GM18507 (cell line): ENCODE data around the gene SMOC1.
A peak's percentile ranks its signal among the peaks of the same experiment; 100 is the strongest.

Experiments used
- DNase-seq: peaks from one replicate; pipeline ENCODE4 v3.0.0; 2011; ENCODE audit warnings: low read depth; ENCODE audit not compliant: insufficient read length; ENCODE audit errors: extremely low spot score
- FAIRE-seq: peaks from 2 replicates; lab custom pipeline; 2011; peaks lifted over from hg19 to GRCh38; lab: Jason Lieb, UNC

The SMOC1 gene

GRCh38 chr14:70021548-70022220, 142.5 kb downstream of the SMOC1 start:
- FAIRE-seq (no peak), DNase-seq (no peak)

GRCh38 chr14:70022771-70023445, 143.7 kb downstream of the SMOC1 start:
- no peak for DNase-seq
- FAIRE-seq, result no peak

GRCh38 chr14:70023871-70024270, 144.7 kb downstream of the SMOC1 start:
- DNase-seq (no peak), FAIRE-seq (no peak)

- DNase-seq (peak; percentile 70), FAIRE-seq (peak; percentile 84)
Observed at GRCh38 chr14:70027785-70028428, 148.7 kb downstream of the SMOC1 start.

- FAIRE-seq, result no peak
- no peak for DNase-seq
Observed at GRCh38 chr14:70029296-70030132, 150.3 kb downstream of the SMOC1 start.

- FAIRE-seq (no peak), DNase-seq (no peak)
Observed at GRCh38 chr14:70032016-70032415, 152.8 kb downstream of the SMOC1 start.

GRCh38 chr14:70032447-70032846, 153.2 kb downstream of the SMOC1 start:
- no peak for FAIRE-seq
- no peak for DNase-seq

GRCh38 chr14:70033116-70033515, 153.9 kb downstream of the SMOC1 start:
- DNase-seq (no peak), FAIRE-seq (no peak)

GRCh38 chr14:70033561-70033960, 154.3 kb downstream of the SMOC1 start:
- DNase-seq, result no peak
- FAIRE-seq, result no peak

GRCh38 chr14:70034257-70034656, 155.0 kb downstream of the SMOC1 start:
- no peak for FAIRE-seq
- DNase-seq, result no peak

- FAIRE-seq (no peak), DNase-seq (no peak)
Observed at GRCh38 chr14:70036665-70037064, 157.4 kb downstream of the SMOC1 start.

- FAIRE-seq (no peak), DNase-seq (no peak)
Observed at GRCh38 chr14:70043001-70043400, 163.8 kb downstream of the SMOC1 start.

GRCh38 chr14:70045310-70045709, 166.1 kb downstream of the SMOC1 start:
- FAIRE-seq, result no peak
- DNase-seq, result no peak

GRCh38 chr14:70045844-70046535, 166.8 kb downstream of the SMOC1 start:
- FAIRE-seq (no peak), DNase-seq (peak; percentile 11)

GRCh38 chr14:70047598-70048312, 168.5 kb downstream of the SMOC1 start:
- DNase-seq (no peak), FAIRE-seq (no peak)

- FAIRE-seq (no peak), DNase-seq (no peak)
Observed at GRCh38 chr14:70048313-70048654, 169.1 kb downstream of the SMOC1 start.

GRCh38 chr14:70049605-70050004, 170.4 kb downstream of the SMOC1 start:
- FAIRE-seq, result no peak
- no peak for DNase-seq

GRCh38 chr14:70050136-70050535, 170.9 kb downstream of the SMOC1 start:
- no peak for FAIRE-seq
- no peak for DNase-seq

GRCh38 chr14:70052990-70053389, 173.8 kb downstream of the SMOC1 start:
- DNase-seq (no peak), FAIRE-seq (no peak)
